Endodermal cell (in vitro differentiated cells): ENCODE results near the gene RFC4. TPM values are rescaled to one million over a fixed set of nuclear protein-coding genes. Genes with fewer than 3 reads are reported as not detected.
A peak's percentile ranks its signal among the peaks of the same experiment; 100 is the strongest.

Experiments used
- DNase-seq: peaks from one replicate; pipeline ENCODE4 v3.0.0-alpha.2; 2017
- H3K27ac ChIP-seq: 2 replicates; pipeline ENCODE4 v1.5.1; 2013; ENCODE audit warnings: mild to moderate bottlenecking, low read depth, low read length, moderate library complexity
- H3K27me3 ChIP-seq: 2 replicates; pipeline ENCODE4 v1.6.1; 2013; ENCODE audit warnings: mild to moderate bottlenecking, low read length, moderate library complexity; ENCODE audit not compliant: insufficient read depth, control insufficient read depth, poor library complexity, severe bottlenecking
- H3K36me3 ChIP-seq: 2 replicates; pipeline ENCODE4 v1.7.0; 2013; ENCODE audit warnings: mild to moderate bottlenecking, low read length, moderate library complexity; ENCODE audit not compliant: control insufficient read depth, insufficient read depth
- H3K4me1 ChIP-seq: one replicate; pipeline ENCODE4 v1.7.0; 2013; ENCODE audit warnings: low read length; ENCODE audit not compliant: control insufficient read depth, insufficient read depth
- H3K4me3 ChIP-seq: 2 replicates; pipeline ENCODE4 v1.5.1; 2013; ENCODE audit warnings: mild to moderate bottlenecking, low read length, moderate library complexity
- H3K9ac ChIP-seq: 2 replicates; pipeline ENCODE4 v1.6.1; 2013; ENCODE audit warnings: mild to moderate bottlenecking, low read length, moderate library complexity; ENCODE audit not compliant: poor library complexity, severe bottlenecking; ENCODE audit errors: extremely low read depth
- H3K9me3 ChIP-seq: 2 replicates; pipeline ENCODE4 v1.6.1; 2013; ENCODE audit warnings: mild to moderate bottlenecking, low read length, moderate library complexity; ENCODE audit not compliant: control insufficient read depth
- H3K27ac Mint-ChIP-seq: 2 replicates; pipeline ENCODE4 v1.8.0; 2020; ENCODE audit warnings: mixed read lengths
- H3K27me3 Mint-ChIP-seq: 2 replicates; pipeline ENCODE4 v1.8.0; 2021; ENCODE audit warnings: mild to moderate bottlenecking, mixed read lengths; ENCODE audit not compliant: insufficient read depth
- H3K36me3 Mint-ChIP-seq: 2 replicates; pipeline ENCODE4 v1.8.0; 2020; ENCODE audit warnings: low read depth, mixed read lengths
- H3K4me1 Mint-ChIP-seq: 2 replicates; pipeline ENCODE4 v1.8.0; 2020; ENCODE audit warnings: mixed read lengths
- H3K4me3 Mint-ChIP-seq: 2 replicates; pipeline ENCODE4 v1.8.0; 2020; ENCODE audit warnings: mild to moderate bottlenecking, moderate library complexity, mixed read lengths
- H3K9me3 Mint-ChIP-seq: 2 replicates; pipeline ENCODE4 v1.8.0; 2020; ENCODE audit warnings: mild to moderate bottlenecking, mixed read lengths
- WGBS, 2 experiments: methylation state at CpG; one replicate each; pipeline versions ENCODE4 v1.1.5 to v1.1.7; 2013; ENCODE audit warnings: missing lambda C conversion rate in 2 of 2, mixed read lengths in 1 of 2; ENCODE audit not compliant: insufficient coverage in 1 of 2, insufficient read length in 1 of 2; 5-methylcytosine and 5-hydroxymethylcytosine counted together
- total RNA-seq, 2 donors: library from RNA; stranded (reverse); fragmentation: NEBNext Ultra II Directional in 1 of 2; extraction: Animal tissue kit (Norgen Biotek cat#: 25700) in 1 of 2; gene quantifications; 2 replicates in 1 of 2; 3 replicates in 1 of 2; pipeline ENCODE4 v1.2.1, GENCODE V29; 2021
- TF ChIP-seq, protein P1 (sequence below): fragments of 200-600 bp; sonication (generic); conservative IDR thresholded peaks from 2 replicates; pipeline ENCODE4 v1.5.0; 2021; ENCODE audit warnings: antibody characterized with exemption, mild to moderate bottlenecking

The RFC4 gene
- total RNA-seq, 2 donors from 2014 or later: 57.6 to 111 TPM

DNA sequence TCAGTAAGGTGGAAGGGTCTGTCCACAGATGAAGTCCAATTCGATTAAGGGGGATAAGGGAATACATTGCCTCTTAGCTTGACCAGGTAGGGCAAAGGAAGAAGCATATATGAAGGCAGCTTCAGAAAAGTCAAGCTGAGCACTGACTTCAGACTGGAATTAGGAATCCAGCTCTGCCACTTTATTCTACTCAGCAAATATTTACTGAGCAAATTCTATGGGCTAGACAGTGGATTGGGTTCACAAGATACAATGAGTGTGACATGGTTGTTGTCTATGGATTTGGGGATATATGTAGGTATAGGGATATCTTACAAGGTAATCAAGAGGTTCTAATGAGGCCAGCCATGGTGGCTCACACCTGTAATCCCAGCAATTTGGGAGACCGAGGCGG lies 36.8 kb upstream of the RFC4 start:
- peaks cover 5% of the 10 kb centered on the region for H3K27me3 Mint-ChIP-seq
- H3K4me3 ChIP-seq: no peak overlapping the region
- no peak overlapping the region for H3K27ac Mint-ChIP-seq

DNA sequence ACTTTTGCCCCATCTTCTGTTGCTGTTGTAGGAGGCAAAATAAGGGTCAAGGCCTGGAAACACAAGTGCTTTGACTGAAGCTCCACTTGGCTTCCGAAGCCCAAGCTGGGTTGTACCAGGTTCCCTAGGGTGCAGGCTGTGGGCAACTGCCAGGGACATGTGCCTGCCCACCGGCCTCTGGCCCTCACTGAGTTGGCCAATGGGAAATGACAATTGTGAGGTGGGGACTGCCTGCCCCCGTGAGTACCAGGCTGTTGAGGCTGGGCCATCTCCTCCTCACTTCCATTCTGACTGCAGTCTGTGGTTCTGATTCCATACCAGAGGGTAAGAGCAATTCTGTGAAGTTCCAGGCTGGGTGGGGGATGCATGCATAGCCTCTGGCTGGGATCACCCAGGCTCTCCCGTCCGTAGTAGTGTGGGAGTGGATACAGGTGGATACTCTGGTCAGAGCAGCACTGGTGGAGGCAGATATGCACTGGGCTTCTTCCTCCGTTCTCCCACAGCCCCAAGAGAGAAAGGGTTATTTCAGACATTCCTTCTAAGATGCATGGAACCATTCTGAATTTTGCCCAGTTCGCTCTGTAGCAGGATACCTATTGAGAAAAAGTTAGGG lies 36.2 kb upstream of the RFC4 start, which contains the start of gene ADIPOQ:
TSS of gene ADIPOQ (plus strand) at position 285 of the 613 bp plus-strand sequence. CDS start 10,349 bp downstream, outside the sequence.
- no peaks in the 10 kb centered on the region for H3K4me1 ChIP-seq
- Mint-ChIP-seq H3K4me3 (no peak within 1 kb of the TSS), H3K36me3 (no peaks in the 10 kb centered on the region), H3K27me3 (peaks cover 5% of the 10 kb centered on the region), H3K27ac (no peak within 1 kb of the TSS), H3K4me1 (peaks cover 8% of the 10 kb centered on the region), H3K9me3 (no peaks in the 10 kb centered on the region)
- H3K9me3 ChIP-seq: no peaks in the 10 kb centered on the region
- H3K27ac ChIP-seq: no peak within 1 kb of the TSS
- peak; percentile 40 for DNase-seq
- H3K4me3 ChIP-seq: no peak within 1 kb of the TSS
- no peak within 1 kb of the TSS for H3K9ac ChIP-seq
- TF ChIP-seq, protein P1, sequence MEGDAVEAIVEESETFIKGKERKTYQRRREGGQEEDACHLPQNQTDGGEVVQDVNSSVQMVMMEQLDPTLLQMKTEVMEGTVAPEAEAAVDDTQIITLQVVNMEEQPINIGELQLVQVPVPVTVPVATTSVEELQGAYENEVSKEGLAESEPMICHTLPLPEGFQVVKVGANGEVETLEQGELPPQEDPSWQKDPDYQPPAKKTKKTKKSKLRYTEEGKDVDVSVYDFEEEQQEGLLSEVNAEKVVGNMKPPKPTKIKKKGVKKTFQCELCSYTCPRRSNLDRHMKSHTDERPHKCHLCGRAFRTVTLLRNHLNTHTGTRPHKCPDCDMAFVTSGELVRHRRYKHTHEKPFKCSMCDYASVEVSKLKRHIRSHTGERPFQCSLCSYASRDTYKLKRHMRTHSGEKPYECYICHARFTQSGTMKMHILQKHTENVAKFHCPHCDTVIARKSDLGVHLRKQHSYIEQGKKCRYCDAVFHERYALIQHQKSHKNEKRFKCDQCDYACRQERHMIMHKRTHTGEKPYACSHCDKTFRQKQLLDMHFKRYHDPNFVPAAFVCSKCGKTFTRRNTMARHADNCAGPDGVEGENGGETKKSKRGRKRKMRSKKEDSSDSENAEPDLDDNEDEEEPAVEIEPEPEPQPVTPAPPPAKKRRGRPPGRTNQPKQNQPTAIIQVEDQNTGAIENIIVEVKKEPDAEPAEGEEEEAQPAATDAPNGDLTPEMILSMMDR: no peak
- H3K27me3 ChIP-seq: no peaks in the 10 kb centered on the region
- WGBS, 2 experiments: 83 to 88% methylated on average over 4 to 7 of the region's 7 CpGs
- no peaks in the 10 kb centered on the region for H3K36me3 ChIP-seq

More for the DNA sequence above, 36.8 kb upstream of the RFC4 start:
- H3K9ac ChIP-seq: no peak overlapping the region
- no peaks in the 10 kb centered on the region for H3K36me3 ChIP-seq
- TF ChIP-seq, protein P1: no peak
- DNase-seq: peak; percentile 16
- no peaks in the 10 kb centered on the region for H3K9me3 ChIP-seq
- Mint-ChIP-seq H3K9me3 (no peaks in the 10 kb centered on the region), H3K36me3 (no peaks in the 10 kb centered on the region), H3K4me3 (no peak overlapping the region), H3K4me1 (peaks cover 8% of the 10 kb centered on the region)
- no peak overlapping the region for H3K27ac ChIP-seq
- WGBS, 2 experiments: 86 to 90% methylated on average over 2 to 3 of the region's 3 CpGs
- no peaks in the 10 kb centered on the region for H3K27me3 ChIP-seq
- H3K4me1 ChIP-seq: no peaks in the 10 kb centered on the region

DNA sequence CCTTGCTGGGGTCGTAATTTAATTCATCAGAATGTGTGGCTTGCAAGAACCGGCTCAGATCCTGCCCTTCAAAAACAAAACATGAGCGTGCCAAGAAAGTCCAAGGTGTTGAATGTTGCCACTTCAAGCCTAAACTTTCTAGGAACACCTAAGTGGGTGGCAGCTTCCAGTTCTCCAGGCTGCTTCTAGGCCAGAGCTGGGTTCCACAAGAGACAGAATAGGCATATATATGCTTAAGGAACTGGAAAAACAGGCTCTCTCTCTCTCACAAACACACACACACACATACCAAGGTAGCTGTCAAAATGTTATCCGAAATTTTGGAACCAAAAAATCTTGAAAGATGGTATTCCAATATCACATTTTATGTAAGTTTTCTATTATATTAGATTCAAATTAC lies 35.3 kb upstream of the RFC4 start:
- TF ChIP-seq, protein P1: no peak
- Histone ChIP-seq H3K4me1 (no peaks in the 10 kb centered on the region), H3K9me3 (no peaks in the 10 kb centered on the region), H3K36me3 (no peaks in the 10 kb centered on the region), H3K4me3 (no peak overlapping the region), H3K27me3 (no peaks in the 10 kb centered on the region), H3K9ac (no peak overlapping the region), H3K27ac (no peak overlapping the region)
- DNase-seq: no peak
- Mint-ChIP-seq H3K4me1 (peaks cover 8% of the 10 kb centered on the region), H3K27me3 (peaks cover 5% of the 10 kb centered on the region), H3K36me3 (no peaks in the 10 kb centered on the region), H3K9me3 (no peaks in the 10 kb centered on the region), H3K4me3 (no peak overlapping the region), H3K27ac (no peak overlapping the region)
- 90 to 100% methylated on average over 3 to 4 of the region's 4 CpGs for WGBS, 2 experiments
